ENCODE results near the gene CHI3L1.

CHI3L1 gene

DNA sequence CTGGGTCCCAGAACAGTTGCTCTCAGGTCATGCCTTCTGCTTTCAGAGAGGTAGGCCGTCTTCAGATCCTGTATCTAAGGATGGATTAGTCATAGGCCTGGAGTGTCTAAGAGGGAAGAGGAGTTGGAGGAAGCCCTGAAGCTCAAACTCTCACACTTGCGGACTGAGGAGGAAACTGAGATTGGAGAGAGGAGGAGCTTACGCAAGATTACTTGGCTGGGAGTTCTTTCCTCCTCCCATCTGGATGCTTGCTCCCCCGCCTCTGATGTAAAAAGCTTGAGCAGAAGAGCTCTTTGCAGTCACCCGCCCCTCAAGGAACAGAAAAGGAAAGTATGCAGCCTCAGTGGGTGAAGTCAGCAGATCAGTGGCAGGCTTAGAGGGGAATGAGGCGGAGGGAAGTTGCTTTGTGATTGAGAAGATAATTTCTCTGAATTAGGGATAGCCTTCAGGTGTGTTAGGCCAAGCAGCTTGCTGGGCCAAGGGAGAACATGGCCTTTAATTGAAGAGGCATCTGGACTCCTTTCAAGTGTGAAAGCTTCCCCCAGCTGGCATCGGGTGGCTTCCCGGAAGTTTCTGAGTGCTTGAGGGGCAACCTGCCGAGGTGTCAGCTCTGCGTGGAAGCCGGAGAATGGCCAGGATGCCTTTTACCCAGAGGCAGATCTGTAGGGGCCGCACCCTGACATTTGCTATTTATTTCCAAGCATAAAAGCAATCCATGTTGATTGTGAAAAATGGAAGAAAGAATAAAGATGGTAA is 52.4 kb downstream of the CHI3L1 start:
- no peak for DNase-seq (ENCODE audit: low read depth)

DNA sequence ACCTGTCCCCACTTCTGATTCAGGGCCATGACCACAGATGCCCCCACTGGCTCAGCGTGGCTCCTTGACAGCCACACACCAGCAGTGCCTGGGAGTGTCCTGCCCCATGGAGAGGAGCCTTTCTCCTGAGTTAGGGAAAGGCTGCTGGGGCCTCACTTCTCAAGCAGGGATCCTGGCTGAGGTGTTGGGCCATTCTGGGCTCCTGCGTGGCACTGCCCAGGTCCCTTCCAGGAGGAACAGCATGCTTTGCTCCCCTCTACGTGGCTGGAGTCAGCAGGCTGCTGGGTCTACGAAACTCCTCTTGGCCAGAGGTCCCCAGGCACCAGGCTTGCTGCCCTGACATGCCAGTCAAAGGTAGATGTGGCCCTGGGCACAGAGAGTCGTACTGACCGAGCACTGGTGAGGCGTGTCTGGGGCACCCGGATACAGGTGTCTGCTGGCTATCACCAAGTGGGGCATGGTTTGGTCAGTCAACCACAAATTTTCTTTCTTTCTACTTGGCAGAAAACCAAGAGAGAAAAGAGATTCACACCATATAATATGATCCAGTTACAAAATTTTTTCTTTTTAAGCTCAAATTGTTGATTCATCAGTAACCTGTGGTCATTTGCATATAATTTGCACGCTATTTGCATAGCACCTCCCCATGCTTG is 54.8 kb downstream of the CHI3L1 start:
- DNase-seq (ENCODE audit: low read depth) = no peak

GRCh38 chr1:203130358-203130985 is 56.0 kb downstream of the CHI3L1 start:
- DNase-seq (ENCODE audit: low read depth) = no peak

DNA sequence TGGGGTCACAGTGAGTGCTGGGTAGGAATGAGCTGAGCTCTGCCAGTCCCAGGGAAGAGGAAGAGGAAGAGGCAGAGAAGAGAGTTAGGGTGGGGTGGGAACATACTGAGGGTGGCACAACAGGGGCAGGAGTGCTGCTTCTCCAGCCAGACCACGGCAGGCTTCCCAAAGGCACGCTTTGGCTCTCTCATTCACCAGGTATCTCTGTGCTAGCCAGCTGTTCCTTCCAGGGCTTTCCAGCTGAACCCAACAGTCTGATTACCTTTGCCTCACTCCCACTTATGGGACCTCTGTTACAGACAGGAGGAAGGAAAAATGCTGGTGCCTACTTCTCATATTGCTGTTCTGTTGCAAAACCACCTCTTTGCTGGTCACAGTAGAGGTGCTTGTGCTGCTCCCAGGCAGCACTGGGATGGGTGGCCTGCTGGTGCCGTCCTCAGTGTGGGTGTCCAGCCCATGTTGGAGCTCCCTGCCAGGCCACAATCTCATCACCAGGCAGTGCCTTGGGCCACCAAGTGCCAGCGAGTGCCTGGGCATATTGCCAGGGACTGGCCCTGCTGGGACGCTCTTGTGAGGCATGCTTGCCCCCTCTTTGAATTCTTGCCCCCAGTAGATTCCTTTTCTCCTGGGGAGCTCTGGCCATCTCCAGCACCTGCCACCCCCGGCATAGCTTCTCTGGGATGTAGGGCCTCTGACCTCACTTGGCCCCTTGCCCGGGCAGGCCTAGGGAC is 56.8 kb downstream of the CHI3L1 start:
- no peak for DNase-seq (ENCODE audit: low read depth)

All from stromal cell of bone marrow (primary cell).